Loucy (cell line): Measurements from ENCODE around the gene FAM13A.

ENCODE experiments used
- H2AFZ ChIP-seq: fragments of 200-600 bp; sonication (generic); 2 replicates; pipeline ENCODE4 v1.6.0; 2016; ENCODE audit warnings: antibody characterized with exemption, mild to moderate bottlenecking, low read length, moderate library complexity
- H3F3A ChIP-seq: fragments of 200-600 bp; 2 replicates; pipeline ENCODE4 v1.6.0; 2016; ENCODE audit warnings: antibody characterized with exemption, low read depth, mild to moderate bottlenecking
- H3K27me3 ChIP-seq: fragments of 200-600 bp; sonication (generic); 2 replicates; pipeline ENCODE4 v1.6.1; 2014; ENCODE audit warnings: low read length, mild to moderate bottlenecking; ENCODE audit not compliant: insufficient read depth, poor library complexity, severe bottlenecking
- H3K36me3 ChIP-seq: fragments of 200-600 bp; sonication (generic); 2 replicates; pipeline ENCODE4 v1.6.1; 2016; ENCODE audit warnings: low read length; ENCODE audit not compliant: insufficient read depth
- H3K4me1 ChIP-seq: fragments of 200-600 bp; sonication (generic); 2 replicates; pipeline ENCODE4 v1.5.1; 2014; ENCODE audit warnings: low read length, mild to moderate bottlenecking; ENCODE audit not compliant: insufficient read depth, poor library complexity, severe bottlenecking
- H3K4me2 ChIP-seq: fragments of 200-600 bp; sonication (generic); 2 replicates; pipeline ENCODE4 v1.6.0; 2014; ENCODE audit warnings: antibody characterized with exemption, low read length, low read depth, mild to moderate bottlenecking; ENCODE audit not compliant: poor library complexity, severe bottlenecking
- H3K4me3 ChIP-seq: fragments of 200-600 bp; sonication (generic); 2 replicates; pipeline ENCODE4 v1.5.1; 2014; ENCODE audit warnings: low read length, mild to moderate bottlenecking, mixed read lengths; ENCODE audit not compliant: poor library complexity, severe bottlenecking
- H3K79me2 ChIP-seq: fragments of 200-600 bp; sonication (generic); 2 replicates; pipeline ENCODE4 v1.6.1; 2014; ENCODE audit warnings: low read length; ENCODE audit not compliant: insufficient read depth
- H3K9ac ChIP-seq: fragments of 200-600 bp; sonication (generic); 2 replicates; pipeline ENCODE4 v1.6.0; 2014; ENCODE audit warnings: mild to moderate bottlenecking, low read depth, low read length, moderate library complexity; ENCODE audit not compliant: poor library complexity, severe bottlenecking
- H3K9me2 ChIP-seq: fragments of 200-600 bp; sonication (generic); replicated peaks from 2 replicates; pipeline ENCODE4 v1.6.1; 2016; ENCODE audit warnings: low read depth, low read length, mixed read lengths
- H3K9me3 ChIP-seq: fragments of 200-600 bp; sonication (generic); 2 replicates; pipeline ENCODE4 v1.6.1; 2014; ENCODE audit warnings: mild to moderate bottlenecking, antibody characterized with exemption, low read length, low read depth; ENCODE audit not compliant: insufficient read depth
- H4K20me1 ChIP-seq: fragments of 200-600 bp; sonication (generic); 2 replicates; pipeline ENCODE4 v1.6.0; 2014; ENCODE audit warnings: antibody characterized with exemption, low read length, mild to moderate bottlenecking; ENCODE audit not compliant: insufficient read depth, poor library complexity, severe bottlenecking
- CTCF ChIP-seq: fragments of 200-600 bp; sonication (generic); conservative IDR thresholded peaks from 2 replicates; pipeline ENCODE4 v1.5.1; 2014; ENCODE audit warnings: mild to moderate bottlenecking, antibody characterized with exemption, low read length
- EZH2phosphoT487 ChIP-seq: fragments of 200-600 bp; IDR thresholded peaks from 2 replicates; pipeline ENCODE4 v1.6.1; 2018; ENCODE audit warnings: antibody characterized with exemption, mild to moderate bottlenecking, moderate library complexity, borderline replicate concordance

FAM13A gene

DNA sequence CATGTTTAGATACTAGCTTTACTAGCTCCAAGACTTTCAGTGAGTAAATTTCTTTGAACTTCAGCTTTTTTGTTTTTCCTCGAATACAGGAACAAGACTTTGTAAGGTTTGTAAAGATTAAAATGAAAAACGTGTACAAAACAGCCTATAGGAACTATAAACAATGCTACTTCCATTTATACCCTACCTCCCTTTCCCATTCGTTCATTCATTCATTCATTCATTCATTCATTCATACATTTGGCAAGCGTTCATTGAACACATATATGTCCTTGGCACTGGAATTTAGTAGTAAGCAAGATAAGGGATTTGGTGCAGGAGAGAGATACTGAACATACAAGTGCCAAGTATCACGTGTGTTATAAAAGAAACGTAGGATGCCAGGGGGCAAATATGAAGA, 293.9 kb downstream of the FAM13A start:
- Histone ChIP-seq H3K9me3 (no peaks in the 10 kb centered on the region), H2AFZ (no peak overlapping the region), H3K27me3 (no peaks in the 10 kb centered on the region), H3F3A (no peaks in the 10 kb centered on the region), H3K9me2 (no peaks in the 10 kb centered on the region), H3K4me2 (no peak overlapping the region), H4K20me1 (no peaks in the 10 kb centered on the region), H3K36me3 (no peaks in the 10 kb centered on the region), H3K9ac (no peak overlapping the region), H3K4me1 (peaks cover 8% of the 10 kb centered on the region), H3K4me3 (no peak overlapping the region), H3K79me2 (no peaks in the 10 kb centered on the region)
- no peak for TF ChIP-seq EZH2phosphoT487
- TF ChIP-seq CTCF: no peak

DNA sequence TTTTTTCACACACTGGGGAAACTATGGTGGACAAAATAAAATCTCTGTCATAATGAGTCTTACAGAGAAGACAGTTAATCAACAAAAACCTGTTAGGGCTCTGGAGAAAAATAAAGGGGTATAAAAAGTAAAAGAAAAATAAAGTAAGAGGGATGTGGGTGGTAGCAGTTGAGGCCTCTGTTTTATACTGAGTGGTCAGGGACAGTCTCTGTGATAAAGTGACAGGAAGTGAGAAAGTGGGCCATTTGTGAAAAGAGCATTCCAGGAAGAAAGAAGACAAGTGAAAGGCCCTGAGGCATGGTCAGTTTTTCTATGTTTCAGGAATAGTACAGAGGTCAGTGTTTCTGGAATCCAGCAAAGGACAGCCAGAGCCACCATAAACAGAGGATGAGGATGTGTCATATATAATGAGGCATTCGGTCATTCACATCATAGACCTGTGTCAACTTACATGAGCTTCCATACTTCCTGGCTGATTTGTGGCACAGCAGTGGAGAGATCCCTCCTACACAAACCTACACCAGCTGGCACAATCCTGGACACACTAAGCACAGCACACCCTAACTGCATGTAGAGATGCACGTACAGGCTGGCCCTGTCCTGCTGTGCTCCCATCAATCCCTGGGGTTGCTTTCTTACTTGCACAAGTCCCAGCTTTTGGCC, 295.0 kb downstream of the FAM13A start:
- no peak for TF ChIP-seq CTCF
- no peak for TF ChIP-seq EZH2phosphoT487
- H3K9me2 ChIP-seq: no peaks in the 10 kb centered on the region
- no peak overlapping the region for H3K9ac ChIP-seq
- peaks cover 8% of the 10 kb centered on the region for H3K4me1 ChIP-seq
- peak overlapping the region; percentile 67 for H2AFZ ChIP-seq
- H3K4me2 ChIP-seq: no peak overlapping the region
- no peaks in the 10 kb centered on the region for H3K79me2 ChIP-seq
- H3K4me3 ChIP-seq: no peak overlapping the region
- H3K27me3 ChIP-seq: no peaks in the 10 kb centered on the region
- H3F3A ChIP-seq: no peaks in the 10 kb centered on the region
- no peaks in the 10 kb centered on the region for H3K36me3 ChIP-seq
- no peaks in the 10 kb centered on the region for H4K20me1 ChIP-seq
- no peaks in the 10 kb centered on the region for H3K9me3 ChIP-seq

- Histone ChIP-seq H3K79me2 (no peaks in the 10 kb centered on the region), H3K36me3 (no peaks in the 10 kb centered on the region), H3K27me3 (no peaks in the 10 kb centered on the region), H3K9ac (no peak overlapping the region), H3K9me2 (no peaks in the 10 kb centered on the region), H2AFZ (no peak overlapping the region), H4K20me1 (no peaks in the 10 kb centered on the region), H3K4me2 (no peak overlapping the region), H3K4me3 (no peak overlapping the region), H3K4me1 (peaks cover 8% of the 10 kb centered on the region), H3F3A (no peaks in the 10 kb centered on the region), H3K9me3 (no peaks in the 10 kb centered on the region)
- TF ChIP-seq EZH2phosphoT487 (no peak), CTCF (no peak)
Measured at GRCh38 chr4:88761342-88761741, 295.6 kb downstream of the FAM13A start.
